GM12878 (cell line): ENCODE data around the gene RTF2.

Experiments used
- POLR2A ChIP-seq: IDR thresholded peaks from 2 replicates; pipeline ENCODE4 v1.6.1; 2011; ENCODE audit warnings: low read depth, mild to moderate bottlenecking, low read length
- TF ChIP-seq, protein P1 (sequence below), 3 experiments: IDR thresholded peaks in 2 of 3; conservative IDR thresholded peaks in 1 of 3; 2 replicates each; pipeline ENCODE4 v1.5.1; 2011; ENCODE audit warnings: low read depth in 3 of 3, low read length in 3 of 3, mild to moderate bottlenecking in 3 of 3, control low read depth in 2 of 3, moderate library complexity in 2 of 3, inconsistent platforms in 1 of 3, mixed read lengths in 1 of 3; ENCODE audit not compliant: control insufficient read depth in 2 of 3, insufficient read depth in 1 of 3; ENCODE audit errors: extremely low read depth in 1 of 3

GRCh38 chr20:56443654-56444540 lies 24.5 kb upstream of the RTF2 start:
- TF ChIP-seq, protein P1, sequence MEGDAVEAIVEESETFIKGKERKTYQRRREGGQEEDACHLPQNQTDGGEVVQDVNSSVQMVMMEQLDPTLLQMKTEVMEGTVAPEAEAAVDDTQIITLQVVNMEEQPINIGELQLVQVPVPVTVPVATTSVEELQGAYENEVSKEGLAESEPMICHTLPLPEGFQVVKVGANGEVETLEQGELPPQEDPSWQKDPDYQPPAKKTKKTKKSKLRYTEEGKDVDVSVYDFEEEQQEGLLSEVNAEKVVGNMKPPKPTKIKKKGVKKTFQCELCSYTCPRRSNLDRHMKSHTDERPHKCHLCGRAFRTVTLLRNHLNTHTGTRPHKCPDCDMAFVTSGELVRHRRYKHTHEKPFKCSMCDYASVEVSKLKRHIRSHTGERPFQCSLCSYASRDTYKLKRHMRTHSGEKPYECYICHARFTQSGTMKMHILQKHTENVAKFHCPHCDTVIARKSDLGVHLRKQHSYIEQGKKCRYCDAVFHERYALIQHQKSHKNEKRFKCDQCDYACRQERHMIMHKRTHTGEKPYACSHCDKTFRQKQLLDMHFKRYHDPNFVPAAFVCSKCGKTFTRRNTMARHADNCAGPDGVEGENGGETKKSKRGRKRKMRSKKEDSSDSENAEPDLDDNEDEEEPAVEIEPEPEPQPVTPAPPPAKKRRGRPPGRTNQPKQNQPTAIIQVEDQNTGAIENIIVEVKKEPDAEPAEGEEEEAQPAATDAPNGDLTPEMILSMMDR (IDR thresholded peaks at IDR 0.05 in 2 of 3, conservative IDR thresholded peaks at IDR 0.05 in 1 of 3; ENCODE audit: control insufficient read depth in 2 of 3, extremely low read depth in 1 of 3, insufficient read depth in 1 of 3, low read depth in 3 of 3, low read length in 3 of 3) = no peak
- no peak for TF ChIP-seq POLR2A
